ENCODE measurements around the gene IMPDH2.

Gene IMPDH2

GRCh38 chr3:48979451-48979850 lies 49.7 kb downstream of the IMPDH2 start:
- H3K4me1 ChIP-seq (ENCODE audit: insufficient read depth, low read length, poor library complexity, severe bottlenecking) = no peaks in the 10 kb centered on the region
- H3K9me3 ChIP-seq (ENCODE audit: insufficient read depth, low read depth, low read length) = no peaks in the 10 kb centered on the region
- no peak overlapping the region for H3K9ac ChIP-seq (ENCODE audit: low read depth, low read length, poor library complexity, severe bottlenecking)
- H2AFZ ChIP-seq (ENCODE audit: low read length) = no peak overlapping the region
- H3K79me2 ChIP-seq (ENCODE audit: insufficient read depth, low read length) = no peaks in the 10 kb centered on the region
- H3K4me2 ChIP-seq (ENCODE audit: low read depth, low read length, poor library complexity, severe bottlenecking) = no peak overlapping the region
- TF ChIP-seq CTCF (conservative IDR thresholded peaks at IDR 0.05; ENCODE audit: low read length) = no peak
- no peak for TF ChIP-seq EZH2phosphoT487 (IDR thresholded peaks at IDR 0.05; ENCODE audit: borderline replicate concordance)
- H3K9me2 ChIP-seq (replicated peaks; ENCODE audit: low read depth, low read length) = no peaks in the 10 kb centered on the region
- no peak overlapping the region for H3K4me3 ChIP-seq (ENCODE audit: low read length, poor library complexity, severe bottlenecking)
- peaks cover 72% of the 10 kb centered on the region; the same call in 1 of the 2 replicates for H3K36me3 ChIP-seq (ENCODE audit: insufficient read depth, low read length)
- H3F3A ChIP-seq (ENCODE audit: low read depth) = no peaks in the 10 kb centered on the region
- no peaks in the 10 kb centered on the region for H4K20me1 ChIP-seq (ENCODE audit: insufficient read depth, low read length, poor library complexity, severe bottlenecking)
- H3K27me3 ChIP-seq (ENCODE audit: insufficient read depth, low read length, poor library complexity, severe bottlenecking) = no peaks in the 10 kb centered on the region
